ENCODE data around the gene PROM1.

The PROM1 gene

GRCh38 chr4:16056681-16057385 lies 27.0 kb downstream of the PROM1 start:
- no peak for ATAC-seq

- ATAC-seq, result no peak
Measured at GRCh38 chr4:16055873-16056272, 27.9 kb downstream of the PROM1 start.

GRCh38 chr4:16055471-16055870 lies 28.4 kb downstream of the PROM1 start:
- no peak for ATAC-seq

- no peak for ATAC-seq
Measured at GRCh38 chr4:16052939-16053338, 30.9 kb downstream of the PROM1 start.

GRCh38 chr4:16051980-16052379 lies 31.8 kb downstream of the PROM1 start:
- no peak for ATAC-seq

GRCh38 chr4:16051132-16051531 lies 32.7 kb downstream of the PROM1 start:
- ATAC-seq, result no peak

GRCh38 chr4:16050669-16051068 lies 33.2 kb downstream of the PROM1 start:
- ATAC-seq, result no peak

DNA sequence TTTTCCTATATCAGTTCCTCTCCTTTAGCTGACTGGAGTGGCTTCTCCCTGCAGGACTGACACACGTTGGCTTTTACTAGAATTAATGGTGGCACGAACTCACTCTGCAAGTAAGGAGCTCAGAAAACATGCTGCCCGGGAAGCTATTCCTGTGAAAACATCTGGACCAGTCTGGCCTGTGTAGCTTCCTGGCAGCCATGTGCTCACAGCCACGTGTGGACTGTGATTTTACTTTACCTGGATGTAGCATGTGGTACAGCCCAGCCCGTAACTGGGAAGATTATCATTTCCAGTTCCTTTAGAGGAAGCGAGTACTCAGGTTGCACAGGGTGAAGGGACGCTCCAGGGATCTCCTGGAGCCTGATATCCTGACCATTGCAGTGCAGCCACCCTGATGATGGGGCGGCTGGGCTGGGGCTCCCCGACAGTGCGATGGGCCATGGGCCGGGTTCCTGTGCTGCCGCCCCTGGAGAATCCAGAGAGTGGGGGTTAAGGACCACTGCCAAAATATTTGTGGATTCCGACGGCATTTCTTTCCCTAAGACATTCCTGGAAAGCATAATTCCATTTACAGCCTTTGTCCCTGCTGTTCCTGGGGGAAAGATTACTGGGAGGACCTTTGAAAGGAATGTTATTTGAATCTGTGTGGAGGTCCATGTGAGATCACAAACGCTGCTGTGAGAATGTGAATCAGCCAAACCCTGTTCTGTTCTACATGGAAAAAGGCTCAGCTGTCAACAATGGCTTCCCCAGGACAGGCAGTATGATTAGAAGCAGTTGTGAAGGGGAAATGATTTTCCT lies 35.0 kb downstream of the PROM1 start:
- ATAC-seq, result no peak

GRCh38 chr4:16045687-16046086 lies 38.1 kb downstream of the PROM1 start:
- ATAC-seq, result no peak

- ATAC-seq, result no peak
Measured at GRCh38 chr4:16043642-16044498, 40.0 kb downstream of the PROM1 start.

DNA sequence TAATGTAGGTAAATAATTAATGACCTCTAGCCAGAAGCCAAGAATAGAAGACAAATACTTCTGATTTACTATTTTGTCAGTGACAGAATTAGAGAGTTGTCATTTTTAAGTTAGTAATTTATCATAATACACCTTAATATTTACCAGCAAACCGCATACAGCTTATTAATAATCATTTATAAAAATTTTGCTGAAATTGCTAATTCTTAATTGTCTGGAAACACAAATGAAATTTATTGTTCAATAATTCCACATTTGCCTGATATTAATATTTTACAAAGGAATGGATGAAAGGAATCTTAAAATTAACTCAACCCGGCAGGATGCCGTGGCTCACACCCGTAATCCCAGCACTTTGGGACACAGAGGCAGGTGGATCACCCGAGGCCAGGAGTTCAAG lies 44.7 kb downstream of the PROM1 start:
- ATAC-seq, result no peak

DNA sequence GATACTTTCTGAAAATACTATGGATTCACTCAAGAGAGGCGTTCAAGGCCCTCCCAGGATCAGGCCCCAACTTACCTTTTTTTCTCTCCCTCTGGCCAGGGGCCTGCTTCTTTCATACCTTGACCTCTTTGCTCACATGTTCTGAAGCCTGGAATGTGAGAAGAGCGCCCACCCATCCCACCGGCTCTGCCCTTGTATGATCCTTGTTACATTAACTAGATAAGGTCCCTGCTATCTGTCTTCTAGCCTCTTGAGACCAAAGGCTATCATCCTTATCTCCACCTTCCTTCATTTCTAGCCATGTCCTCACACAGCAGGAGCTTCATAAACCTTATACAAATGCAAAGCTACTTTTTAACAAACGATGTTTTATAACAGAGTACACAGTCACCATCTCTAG lies 45.9 kb downstream of the PROM1 start:
- no peak for ATAC-seq

DNA sequence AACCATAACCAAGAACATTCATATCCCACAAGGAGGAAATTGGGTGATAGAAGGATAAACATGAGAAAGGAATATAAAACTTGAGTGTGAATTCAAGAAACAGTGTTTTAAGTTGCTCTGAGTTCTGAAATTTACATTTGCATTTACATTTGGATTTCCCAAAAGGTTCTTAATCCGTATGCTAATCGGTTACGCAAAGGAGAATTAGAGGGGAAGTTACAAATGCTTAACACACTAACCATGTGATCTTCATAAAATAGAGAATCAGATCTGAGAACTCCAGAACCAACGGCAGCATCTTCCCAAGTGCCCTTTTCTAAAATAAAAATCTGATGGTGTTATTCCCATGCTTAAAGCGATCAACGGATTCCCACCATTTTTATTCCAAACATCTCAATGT lies 48.0 kb downstream of the PROM1 start:
- ATAC-seq, result no peak

DNA sequence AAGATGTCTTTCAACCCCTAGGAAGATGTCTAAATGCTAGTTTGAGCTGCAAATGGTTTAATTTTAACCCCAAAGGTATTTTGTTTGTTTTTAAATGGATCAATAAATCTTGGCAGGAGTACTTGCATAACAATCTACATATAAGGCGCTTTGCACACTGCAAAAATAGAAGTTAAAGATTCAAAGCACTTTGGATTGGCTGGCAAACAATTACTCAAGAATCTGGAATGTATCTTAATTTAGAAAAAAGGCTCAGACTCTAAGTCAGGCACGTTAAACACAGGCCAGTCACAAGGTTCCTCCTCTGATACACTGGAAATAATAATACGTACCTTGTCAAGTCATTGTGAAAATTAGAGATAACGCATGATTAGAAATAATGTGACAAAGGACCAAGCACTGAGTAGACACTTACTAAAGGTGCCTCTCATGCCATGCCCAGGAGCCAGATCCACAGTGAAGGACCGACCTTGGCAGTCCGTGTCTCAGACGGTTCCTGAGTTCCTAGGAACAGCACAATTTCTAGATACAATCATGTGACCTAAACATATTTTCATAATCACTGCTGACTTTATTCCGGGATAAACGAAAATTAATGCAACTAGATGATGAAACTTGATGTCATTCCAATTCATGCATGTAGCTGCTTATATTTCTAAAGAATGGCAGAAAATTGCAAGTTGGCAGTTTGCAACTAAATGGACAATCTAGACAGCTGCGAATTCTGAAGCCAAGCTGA lies 49.6 kb downstream of the PROM1 start:
- ATAC-seq, result no peak

- ATAC-seq, result no peak
Measured at GRCh38 chr4:16032396-16032770, 51.4 kb downstream of the PROM1 start.

DNA sequence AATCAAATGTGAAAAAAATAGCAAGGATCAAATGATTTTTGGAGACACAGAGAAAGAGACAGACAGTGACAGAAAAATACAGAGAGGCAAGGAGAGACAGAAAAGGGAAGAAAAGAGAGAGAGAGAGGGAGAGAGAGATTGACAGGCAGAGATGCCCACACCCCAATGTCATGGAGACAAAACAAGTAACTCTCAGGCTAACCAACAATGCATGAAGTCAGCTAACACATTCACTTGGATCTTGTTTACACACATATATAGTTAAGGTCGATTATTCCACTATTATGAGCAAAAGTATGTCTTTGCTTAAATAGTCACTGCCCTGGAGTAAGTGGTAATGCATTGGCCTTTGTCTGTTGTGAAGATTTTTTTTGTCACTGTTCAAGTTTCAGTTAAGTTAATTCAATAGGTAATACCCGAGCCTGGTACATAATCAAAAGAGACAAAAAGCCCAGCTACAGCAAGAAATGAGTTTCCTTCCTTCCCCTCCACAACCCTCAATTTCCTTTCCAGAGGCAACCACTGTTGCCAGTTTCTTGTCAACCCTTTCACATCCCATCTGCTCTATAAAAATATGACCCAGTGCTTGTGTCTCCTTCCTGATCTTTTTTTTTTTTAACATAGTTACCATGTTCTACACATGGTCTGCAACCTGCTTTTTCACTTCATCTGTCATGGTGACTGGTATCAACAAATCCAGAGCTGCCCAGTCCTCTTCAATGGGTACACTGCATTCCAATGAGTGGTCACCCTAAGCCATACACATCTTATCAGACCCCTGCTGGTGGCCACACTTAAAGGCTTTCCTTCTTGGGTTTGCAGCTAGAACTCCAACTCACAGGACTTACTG lies 52.1 kb downstream of the PROM1 start:
- ATAC-seq, result no peak

DNA sequence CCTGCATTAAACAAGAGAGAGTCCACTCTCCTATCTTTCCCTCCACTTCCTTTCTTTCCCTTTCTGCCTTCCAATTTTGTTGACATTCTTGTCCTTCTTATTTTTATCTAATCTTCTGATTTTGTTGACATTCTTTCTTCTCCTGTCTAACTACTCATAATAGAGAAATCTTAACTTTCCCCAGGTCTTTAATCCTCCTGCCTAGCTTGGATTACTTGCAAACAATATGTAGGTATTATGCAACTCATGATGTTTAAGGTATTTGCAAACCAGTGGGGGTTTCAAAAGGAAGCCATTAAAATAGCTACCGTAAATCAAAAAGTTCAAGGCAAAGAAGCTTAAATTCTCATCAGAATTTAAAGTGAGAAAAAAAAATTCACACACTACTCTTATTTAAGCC lies 53.9 kb downstream of the PROM1 start:
- ATAC-seq, result no peak

DNA sequence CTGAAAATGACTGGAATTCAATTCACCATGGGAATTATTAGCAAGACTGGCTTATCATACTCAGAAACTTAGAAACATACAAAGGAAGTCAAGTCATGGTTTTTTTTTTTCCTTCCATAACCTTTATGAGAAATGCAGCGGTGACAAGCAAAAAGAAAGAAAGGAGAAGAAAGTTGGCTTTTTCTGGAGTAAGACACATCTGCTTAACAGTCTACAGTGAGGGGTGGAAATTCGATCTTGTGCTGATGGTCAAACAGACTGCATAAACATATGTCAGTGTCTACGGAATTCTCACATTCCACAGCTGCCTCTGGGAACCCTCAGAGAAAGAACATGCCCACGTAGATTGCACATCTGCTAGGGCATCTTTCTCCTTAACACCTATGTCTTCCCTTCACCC lies 54.6 kb downstream of the PROM1 start:
- no peak for ATAC-seq

GRCh38 chr4:16027626-16028025 lies 56.2 kb downstream of the PROM1 start:
- no peak for ATAC-seq

GRCh38 chr4:16027114-16027513 lies 56.7 kb downstream of the PROM1 start:
- no peak for ATAC-seq

DNA sequence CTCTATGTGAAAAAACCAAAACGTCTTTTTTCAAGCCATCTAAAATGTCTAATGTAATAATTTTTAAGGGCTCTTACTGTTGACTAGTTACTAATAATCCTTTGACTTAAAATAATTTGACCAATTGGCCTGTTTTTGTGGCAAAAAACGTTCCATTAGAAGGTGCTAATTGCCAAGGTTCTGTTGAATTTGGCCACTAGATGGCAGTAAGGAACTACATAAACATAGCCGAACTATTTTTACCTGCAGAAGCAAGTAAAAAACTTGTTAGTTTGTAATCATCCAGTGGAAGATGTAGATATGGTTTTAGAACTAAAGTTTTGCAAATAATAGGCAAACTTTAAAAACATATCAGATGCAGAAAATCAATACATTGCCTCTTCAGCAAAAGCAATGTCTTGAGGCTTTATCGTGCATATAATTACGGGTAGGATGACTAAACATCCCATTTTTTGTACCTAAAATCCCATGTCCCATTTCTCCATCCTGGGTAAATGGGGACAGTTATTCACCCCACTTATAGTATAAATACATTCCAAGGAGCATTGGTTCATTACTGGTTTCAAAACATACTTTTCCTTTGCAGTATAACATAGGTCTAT lies 57.6 kb downstream of the PROM1 start:
- no peak for ATAC-seq

All from activated CD4-positive, CD25-positive, alpha-beta regulatory T cell treated with anti-CD3 and anti-CD28 coated beads, Interleukin-2, amount 50 U/mL, for 24 hours (primary cell).